ENCODE data around the gene DNAJC3.

- TF ChIP-seq ASH2L (IDR thresholded peaks at IDR 0.05; ENCODE audit: low read length) (no peak), HDAC2 (IDR thresholded peaks at IDR 0.05; ENCODE audit: borderline replicate concordance in 1 of 2, low read depth in 2 of 2, low read length in 2 of 2) (no peak), CTCF (IDR thresholded peaks at IDR 0.05; ENCODE audit: control extremely low read depth in 1 of 3, insufficient read depth in 1 of 3, low read depth in 1 of 3, low read length in 3 of 3) (no peak), HDAC6 (IDR thresholded peaks at IDR 0.05; ENCODE audit: low read depth, low read length) (no peak), SP2 (IDR thresholded peaks at IDR 0.05; ENCODE audit: low read length) (no peak), RNF2 (IDR thresholded peaks at IDR 0.05; ENCODE audit: borderline replicate concordance, low read depth, low read length, missing control alignments, poor library complexity, severe bottlenecking) (no peak), CEBPB (IDR thresholded peaks at IDR 0.05; ENCODE audit: low read depth, low read length) (no peak), TEAD4 (IDR thresholded peaks at IDR 0.05; ENCODE audit: low read depth, low read length) (no peak), EP300 (IDR thresholded peaks at IDR 0.05; ENCODE audit: borderline replicate concordance in 1 of 2, low read depth in 2 of 2, low read length in 2 of 2) (no peak)
Observed at GRCh38 chr13:95713651-95714050, 36.7 kb downstream of the DNAJC3 start.
